Measurements from ENCODE around the gene EMCN. TPM values are rescaled to one million over a fixed set of nuclear protein-coding genes. Genes with fewer than 3 reads are reported as not detected.
"Not testable (repeated sequence)": the region's sequence is repeated elsewhere in the genome, so short reads cannot be mapped to it uniquely, and the experiment has no call there.

Gene EMCN
- total RNA-seq, 1 donor from 2014 or later = not detected

DNA sequence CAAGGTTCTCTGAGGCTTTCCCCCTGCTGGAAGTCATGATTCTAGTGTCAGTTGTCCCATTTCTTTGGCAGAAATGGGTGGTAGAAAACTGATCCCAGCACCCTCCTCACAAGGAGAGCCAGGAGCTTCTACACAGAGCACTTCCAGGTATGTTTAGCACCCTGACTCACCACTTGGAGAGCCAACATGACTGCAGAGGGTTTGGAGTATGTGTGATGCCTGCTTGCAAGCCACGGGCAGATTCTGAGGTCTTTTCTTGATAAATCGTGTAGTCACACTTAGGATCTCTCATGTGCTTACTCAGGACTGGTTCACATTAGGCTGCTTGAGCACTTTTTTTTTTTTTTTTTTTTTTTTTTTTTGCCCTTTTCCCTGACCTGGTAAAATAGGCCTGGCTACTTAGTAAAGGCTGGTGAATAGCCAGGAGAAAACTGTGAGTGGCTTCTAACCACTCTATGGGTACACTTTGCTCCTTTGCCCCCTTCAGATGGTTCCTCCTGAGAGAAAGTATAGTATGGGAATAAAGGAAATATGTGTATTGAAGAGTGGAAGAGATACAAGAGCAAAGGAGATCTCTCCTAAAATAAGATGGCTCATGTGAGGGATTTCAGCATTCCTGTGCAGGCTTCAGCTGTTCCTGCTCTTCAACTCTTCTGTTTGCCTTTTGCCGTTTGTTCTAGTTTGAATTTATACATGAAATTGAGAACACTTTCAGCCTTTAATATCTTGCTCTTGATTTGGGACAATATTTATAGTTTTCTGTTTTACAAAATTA is 103.6 kb downstream of the EMCN start:
- peak; percentile 38 for DNase-seq (ENCODE audit: low read depth)
- Histone ChIP-seq H3K4me3 (ENCODE audit: low read depth, low read length) (no peak overlapping the region), H3K36me3 (ENCODE audit: control insufficient read depth, insufficient read depth, low read length) (no peaks in the 10 kb centered on the region), H3K27me3 (ENCODE audit: control insufficient read depth, insufficient read depth, low read length) (no peaks in the 10 kb centered on the region)
- no peak for TF ChIP-seq CTCF (IDR thresholded peaks at IDR 0.05; ENCODE audit: insufficient read depth, low read length, severe bottlenecking)
- FAIRE-seq = no peak

- no peak for FAIRE-seq
These were observed 126.0 kb downstream of the EMCN start for GRCh38 chr4:100391863-100392262.

GRCh38 chr4:100391086-100391485 is 126.7 kb downstream of the EMCN start:
- Histone ChIP-seq H3K36me3 (ENCODE audit: control insufficient read depth, insufficient read depth, low read length) (no peaks in the 10 kb centered on the region), H3K4me3 (ENCODE audit: low read depth, low read length) (no peak overlapping the region), H3K27me3 (ENCODE audit: control insufficient read depth, insufficient read depth, low read length) (no peaks in the 10 kb centered on the region)
- FAIRE-seq = no peak
- DNase-seq (ENCODE audit: low read depth) = no peak
- TF ChIP-seq CTCF (IDR thresholded peaks at IDR 0.05; ENCODE audit: insufficient read depth, low read length, severe bottlenecking) = no peak

More at GRCh38 chr4:100391863-100392262, 126.0 kb downstream of the EMCN start:
- TF ChIP-seq CTCF (IDR thresholded peaks at IDR 0.05; ENCODE audit: insufficient read depth, low read length, severe bottlenecking) = no peak
- no peak overlapping the region for H3K4me3 ChIP-seq (ENCODE audit: low read depth, low read length)
- no peaks in the 10 kb centered on the region for H3K27me3 ChIP-seq (ENCODE audit: control insufficient read depth, insufficient read depth, low read length)
- peak; percentile 65 for DNase-seq (ENCODE audit: low read depth)
- H3K36me3 ChIP-seq (ENCODE audit: control insufficient read depth, insufficient read depth, low read length) = no peaks in the 10 kb centered on the region

DNA sequence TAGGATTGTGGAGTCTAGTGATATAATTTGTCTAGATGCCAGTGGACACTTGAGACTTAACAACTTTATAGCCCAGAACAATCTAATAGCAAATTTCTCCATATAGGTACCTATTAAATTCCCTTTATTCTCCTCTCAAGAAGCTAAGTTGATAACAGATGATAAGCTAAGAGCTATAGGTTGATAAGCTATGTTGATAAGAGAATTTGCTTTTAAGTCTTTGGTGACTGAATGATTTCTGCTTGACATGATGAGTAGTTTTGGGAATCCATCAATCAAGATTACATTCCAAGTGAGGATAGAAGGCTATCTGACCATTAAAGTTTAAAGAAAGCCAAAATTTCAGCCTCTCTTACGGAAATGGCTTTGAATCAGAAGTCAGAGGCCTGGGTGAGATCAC is 131.6 kb downstream of the EMCN start:
- no peaks in the 10 kb centered on the region for H3K27me3 ChIP-seq (ENCODE audit: control insufficient read depth, insufficient read depth, low read length)
- no peak for FAIRE-seq
- H3K4me3 ChIP-seq (ENCODE audit: low read depth, low read length) = no peak overlapping the region
- no peak for TF ChIP-seq CTCF (IDR thresholded peaks at IDR 0.05; ENCODE audit: insufficient read depth, low read length, severe bottlenecking)
- DNase-seq (ENCODE audit: low read depth) = no peak
- no peaks in the 10 kb centered on the region for H3K36me3 ChIP-seq (ENCODE audit: control insufficient read depth, insufficient read depth, low read length)

DNA sequence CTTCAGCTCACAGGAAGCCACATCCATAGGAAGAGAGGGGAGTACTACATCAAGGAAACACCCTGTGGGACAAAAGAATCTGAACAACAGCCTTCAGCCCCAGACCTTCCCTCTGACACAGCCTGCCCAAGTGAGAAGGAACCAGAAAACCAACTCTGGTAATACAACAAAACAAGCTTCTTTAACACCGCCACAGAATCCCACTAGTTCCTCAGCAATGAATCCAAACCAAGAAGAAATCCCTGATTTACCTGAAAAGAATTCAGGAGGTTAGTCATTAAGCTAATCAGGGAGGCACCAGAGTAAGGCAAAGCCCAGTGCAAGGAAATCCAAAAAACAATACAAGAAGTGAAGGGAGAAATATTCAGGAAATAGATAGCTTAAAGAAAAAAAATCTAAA is 137.4 kb downstream of the EMCN start:
- H3K36me3 ChIP-seq (ENCODE audit: control insufficient read depth, insufficient read depth, low read length); H3K4me3 ChIP-seq (ENCODE audit: low read depth, low read length); H3K27me3 ChIP-seq (ENCODE audit: control insufficient read depth, insufficient read depth, low read length); FAIRE-seq: not testable (repeated sequence)
- DNase-seq (ENCODE audit: low read depth) = peak; percentile 54

GRCh38 chr4:100379583-100380105 is 138.2 kb downstream of the EMCN start:
- Histone ChIP-seq H3K36me3 (ENCODE audit: control insufficient read depth, insufficient read depth, low read length) (no peaks in the 10 kb centered on the region), H3K27me3 (ENCODE audit: control insufficient read depth, insufficient read depth, low read length) (no peaks in the 10 kb centered on the region), H3K4me3 (ENCODE audit: low read depth, low read length) (no peak overlapping the region)
- TF ChIP-seq CTCF (IDR thresholded peaks at IDR 0.05; ENCODE audit: insufficient read depth, low read length, severe bottlenecking) = no peak
- DNase-seq (ENCODE audit: low read depth) (peak; percentile 64), FAIRE-seq (no peak)

All from bronchial epithelial cell (primary cell).